Measurements from ENCODE around the gene MORN5. TPM values are rescaled to one million over a fixed set of nuclear protein-coding genes. Genes with fewer than 3 reads are reported as not detected.
A peak's percentile ranks its signal among the peaks of the same experiment; 100 is the strongest.

MORN5 gene
- total and polyA plus RNA-seq, 9 of the 15 experiments (the other 6 are each of a cell fraction or from before 2014, with no cell fraction given) = not detected

DNA sequence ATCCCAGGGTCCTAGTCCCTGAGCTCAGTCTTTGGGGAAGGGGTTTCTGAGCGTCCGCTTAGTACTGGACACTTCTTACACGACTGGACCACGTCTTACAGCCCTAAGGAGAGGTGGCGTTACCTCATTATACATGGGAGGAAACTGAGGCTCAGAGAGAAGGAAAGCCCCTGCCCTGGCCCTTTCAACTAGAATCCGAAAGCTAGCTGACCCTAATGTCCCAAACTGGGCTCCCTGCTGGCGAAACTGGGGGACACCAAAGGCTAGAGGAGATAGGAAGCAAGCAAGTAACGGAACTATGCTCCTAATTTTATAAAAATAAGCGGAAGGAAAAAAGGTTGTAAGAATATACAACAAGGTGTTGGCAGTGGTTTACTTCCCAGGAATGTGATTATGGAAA, 54.8 kb downstream of the MORN5 start:
- WGBS (ENCODE audit: insufficient coverage, low coverage, missing lambda C conversion rate) = 29% methylated on average over 9 of the region's 9 CpGs
- Histone ChIP-seq H3K4me1 (replicated peaks in 1 of 2; ENCODE audit: control insufficient read depth in 2 of 2, insufficient read depth in 2 of 2, low read length in 2 of 2) (peaks cover 23 to 32% of the 10 kb centered on the region in 2 experiments; a peak in 4 of 5 replicates), H3K79me2 (ENCODE audit: control insufficient read depth, insufficient read depth, low read length) (peaks cover 27% of the 10 kb centered on the region), H3K36me3 (ENCODE audit: control insufficient read depth, insufficient read depth, low read length) (peaks cover 19% of the 10 kb centered on the region; the same call in 1 of the 3 replicates), H3K9me1 (ENCODE audit: control insufficient read depth, insufficient read depth, low read length) (no peaks in the 10 kb centered on the region), H3K27me3 (ENCODE audit: control insufficient read depth in 2 of 2, insufficient read depth in 2 of 2, low read length in 2 of 2) (no peaks in the 10 kb centered on the region), H3K27ac (ENCODE audit: extremely low read depth, low read depth, low read length) (no peak overlapping the region), H4K20me1 (replicated peaks; ENCODE audit: control insufficient read depth, insufficient read depth, low read length) (no peaks in the 10 kb centered on the region), H3K9ac (ENCODE audit: insufficient read depth in 1 of 2, low read depth in 2 of 2, low read length in 2 of 2) (peak overlapping the region; percentile 62 to 85), H3K4me3 (peak overlapping the region; percentile 58), H2AFZ (ENCODE audit: low read depth, low read length) (peak overlapping the region; percentile 98), H3K9me3 (replicated peaks; ENCODE audit: control insufficient read depth, insufficient read depth, low read depth, low read length) (no peaks in the 10 kb centered on the region), H3K4me2 (ENCODE audit: insufficient read depth, low read length) (peak overlapping the region; percentile 90)
- no peak for DNase-seq (ENCODE audit: extremely low read depth in 1 of 4, low spot score in 3 of 4)
- TSS peak; percentile 49 for BruUV-seq (replicated peaks)
- CTCF ChIA-PET (ENCODE audit: low intra/inter-chr PET ratio) = no interaction called here
- in situ Hi-C loops (cut with MboI) = no loop called here
- intact Hi-C loops (cut with micrococcal nuclease) = loop anchor here (5.0 kb wide), 1 partner anchor 57 kb away; the partner anchor contains the start of genes MORN5 and NDUFA8
- no peak for FAIRE-seq
- ATAC-seq = no peak
- POLR2A ChIA-PET = interaction anchor here (0.7 to 1.2 kb wide), 4 partner anchors 9 to 49 kb away, joined by 3 to 4 read pairs (median 3); no protein-coding TSS in a partner anchor
- TF ChIP-seq CSDE1 (IDR thresholded peaks at IDR 0.05) (no peak), ZNF699 (CRISPR knock-in tag; IDR thresholded peaks at IDR 0.05; ENCODE audit: insufficient replicate concordance) (no peak), ATF3 (IDR thresholded peaks at IDR 0.05) (no peak), ATF3 (CRISPR knock-in tag; conservative IDR thresholded peaks at IDR 0.05) (no peak), SAP30 (IDR thresholded peaks at IDR 0.05; ENCODE audit: borderline replicate concordance, insufficient read depth, low read depth, low read length, poor library complexity, severe bottlenecking) (no peak), ZFPM2 (CRISPR knock-in tag; IDR thresholded peaks at IDR 0.05) (no peak), TFAM (CRISPR knock-in tag; conservative IDR thresholded peaks at IDR 0.05) (no peak), TCF7L2 (IDR thresholded peaks at IDR 0.05; ENCODE audit: low read depth, low read length) (no peak), FOSL1 (tag; conservative IDR thresholded peaks at IDR 0.05) (no peak), PTBP1 (IDR thresholded peaks at IDR 0.05; ENCODE audit: low read depth, low read length) (no peak), ZNF217 (CRISPR knock-in tag; IDR thresholded peaks at IDR 0.05) (no peak), STAT5B (CRISPR knock-in tag; IDR thresholded peaks at IDR 0.05) (no peak), CHD4 (IDR thresholded peaks at IDR 0.05; ENCODE audit: insufficient read depth, insufficient replicate concordance, low read depth, low read length, poor library complexity, severe bottlenecking) (no peak)
- TF ChIP-seq, protein P1, sequence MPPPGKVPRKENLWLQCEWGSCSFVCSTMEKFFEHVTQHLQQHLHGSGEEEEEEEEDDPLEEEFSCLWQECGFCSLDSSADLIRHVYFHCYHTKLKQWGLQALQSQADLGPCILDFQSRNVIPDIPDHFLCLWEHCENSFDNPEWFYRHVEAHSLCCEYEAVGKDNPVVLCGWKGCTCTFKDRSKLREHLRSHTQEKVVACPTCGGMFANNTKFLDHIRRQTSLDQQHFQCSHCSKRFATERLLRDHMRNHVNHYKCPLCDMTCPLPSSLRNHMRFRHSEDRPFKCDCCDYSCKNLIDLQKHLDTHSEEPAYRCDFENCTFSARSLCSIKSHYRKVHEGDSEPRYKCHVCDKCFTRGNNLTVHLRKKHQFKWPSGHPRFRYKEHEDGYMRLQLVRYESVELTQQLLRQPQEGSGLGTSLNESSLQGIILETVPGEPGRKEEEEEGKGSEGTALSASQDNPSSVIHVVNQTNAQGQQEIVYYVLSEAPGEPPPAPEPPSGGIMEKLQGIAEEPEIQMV (tag; conservative IDR thresholded peaks at IDR 0.05; ENCODE audit: low read depth) = no peak
- TF ChIP-seq, protein P2, sequence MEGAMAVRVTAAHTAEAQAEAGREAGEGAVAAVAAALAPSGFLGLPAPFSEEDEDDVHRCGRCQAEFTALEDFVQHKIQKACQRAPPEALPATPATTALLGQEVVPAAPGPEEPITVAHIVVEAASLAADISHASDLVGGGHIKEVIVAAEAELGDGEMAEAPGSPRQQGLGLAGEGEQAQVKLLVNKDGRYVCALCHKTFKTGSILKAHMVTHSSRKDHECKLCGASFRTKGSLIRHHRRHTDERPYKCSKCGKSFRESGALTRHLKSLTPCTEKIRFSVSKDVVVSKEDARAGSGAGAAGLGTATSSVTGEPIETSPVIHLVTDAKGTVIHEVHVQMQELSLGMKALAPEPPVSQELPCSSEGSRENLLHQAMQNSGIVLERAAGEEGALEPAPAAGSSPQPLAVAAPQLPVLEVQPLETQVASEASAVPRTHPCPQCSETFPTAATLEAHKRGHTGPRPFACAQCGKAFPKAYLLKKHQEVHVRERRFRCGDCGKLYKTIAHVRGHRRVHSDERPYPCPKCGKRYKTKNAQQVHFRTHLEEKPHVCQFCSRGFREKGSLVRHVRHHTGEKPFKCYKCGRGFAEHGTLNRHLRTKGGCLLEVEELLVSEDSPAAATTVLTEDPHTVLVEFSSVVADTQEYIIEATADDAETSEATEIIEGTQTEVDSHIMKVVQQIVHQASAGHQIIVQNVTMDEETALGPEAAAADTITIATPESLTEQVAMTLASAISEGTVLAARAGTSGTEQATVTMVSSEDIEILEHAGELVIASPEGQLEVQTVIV (CRISPR knock-in tag; IDR thresholded peaks at IDR 0.05; ENCODE audit: borderline replicate concordance) = no peak
- TF ChIP-seq, protein P3, sequence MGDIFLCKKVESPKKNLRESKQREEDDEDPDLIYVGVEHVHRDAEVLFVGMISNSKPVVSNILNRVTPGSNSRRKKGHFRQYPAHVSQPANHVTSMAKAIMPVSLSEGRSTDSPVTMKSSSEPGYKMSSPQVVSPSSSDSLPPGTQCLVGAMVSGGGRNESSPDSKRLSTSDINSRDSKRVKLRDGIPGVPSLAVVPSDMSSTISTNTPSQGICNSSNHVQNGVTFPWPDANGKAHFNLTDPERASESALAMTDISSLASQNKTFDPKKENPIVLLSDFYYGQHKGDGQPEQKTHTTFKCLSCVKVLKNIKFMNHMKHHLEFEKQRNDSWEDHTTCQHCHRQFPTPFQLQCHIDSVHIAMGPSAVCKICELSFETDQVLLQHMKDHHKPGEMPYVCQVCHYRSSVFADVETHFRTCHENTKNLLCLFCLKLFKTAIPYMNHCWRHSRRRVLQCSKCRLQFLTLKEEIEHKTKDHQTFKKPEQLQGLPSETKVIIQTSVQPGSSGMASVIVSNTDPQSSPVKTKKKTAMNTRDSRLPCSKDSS (IDR thresholded peaks at IDR 0.05; ENCODE audit: low read depth, partially characterized antibody) = no peak

Measured in K562 (cell line).